ENCODE measurements around the gene ARHGAP40. TPM values are rescaled to one million over a fixed set of nuclear protein-coding genes. Genes with fewer than 3 reads are reported as not detected.

ARHGAP40 gene
- total RNA-seq: 0.09 TPM in 1 of 2 replicates, not detected in the other

GRCh38 chr20:38601216-38602184 is at the start of gene ARHGAP40:
TSS of gene ARHGAP40 (plus strand) at chr20:38601809.

GRCh38 chr20:38581013-38581412 is 20.6 kb upstream of the ARHGAP40 start, which contains the start of gene ADIG:
TSS of gene ADIG (plus strand) at chr20:38581197. CDS start at chr20:38581251, 54 bp downstream.

Other genes with a start within 250 kb of the ARHGAP40 start
- gene SNHG17, start 166.5 kb upstream of the ARHGAP40 start, total RNA-seq: 6.5 and 7.5 TPM in 2 replicates
- gene RALGAPB, start 129.0 kb upstream of the ARHGAP40 start, total RNA-seq: 25.0 and 29.6 TPM in 2 replicates
- not detected in 2 replicates for gene ADIG, start 20.6 kb upstream of the ARHGAP40 start, total RNA-seq
- not detected in 2 replicates for gene SLC32A1, start 122.7 kb downstream of the ARHGAP40 start, total RNA-seq
- 8.5 and 9.3 TPM in 2 replicates for gene ACTR5, start 146.7 kb downstream of the ARHGAP40 start, total RNA-seq
- 79.8 and 135 TPM in 2 replicates for gene PPP1R16B, start 203.9 kb downstream of the ARHGAP40 start, total RNA-seq